Calu3 (cell line): Measurements from ENCODE around the gene CSPG4. TPM values are rescaled to one million over a fixed set of nuclear protein-coding genes. Genes with fewer than 3 reads are reported as not detected.

Experiments
- BruUV-seq: library from RNA; stranded (reverse); fragments of 400-500 nt; replicated peaks from 2 replicates; lab custom pipeline; 2021; lab: Mats Ljungman, UMichigan
- CTCF ChIA-PET: fragments of 300-600 bp; sonication (Branson Sonifier 250); formaldehyde crosslinking; loops from one replicate; lab custom pipeline; 2022; ENCODE audit warnings: antibody characterized with exemption; lab: Charles Lee
- DNase-seq: peaks from one replicate; pipeline ENCODE4 v3.0.0; 2022
- H3K27ac Mint-ChIP-seq: one replicate; pipeline ENCODE4 v1.8.0; 2022; ENCODE audit warnings: mixed read lengths; ENCODE audit not compliant: unreplicated experiment
- H3K27me3 Mint-ChIP-seq: one replicate; pipeline ENCODE4 v1.8.0; 2022; ENCODE audit warnings: mixed read lengths; ENCODE audit not compliant: unreplicated experiment
- H3K36me3 Mint-ChIP-seq: one replicate; pipeline ENCODE4 v1.8.0; 2022; ENCODE audit warnings: mild to moderate bottlenecking, moderate library complexity, mixed read lengths; ENCODE audit not compliant: insufficient read depth, unreplicated experiment
- H3K4me1 Mint-ChIP-seq: one replicate; pipeline ENCODE4 v1.8.0; 2022; ENCODE audit warnings: mild to moderate bottlenecking, low read depth, mixed read lengths; ENCODE audit not compliant: unreplicated experiment
- H3K4me3 Mint-ChIP-seq: one replicate; pipeline ENCODE4 v1.8.0; 2022; ENCODE audit warnings: mild to moderate bottlenecking, low read depth, moderate library complexity, mixed read lengths; ENCODE audit not compliant: unreplicated experiment
- H3K9me3 Mint-ChIP-seq: one replicate; pipeline ENCODE4 v1.8.0; 2022; ENCODE audit warnings: low read depth, mixed read lengths; ENCODE audit not compliant: unreplicated experiment
- intact Hi-C: fragments of 100-400 bp; cut with micrococcal nuclease; formaldehyde crosslinking; loops from one replicate; pipeline ENCODE4 v1.10.0; 2022; ENCODE audit not compliant: unreplicated experiment
- total RNA-seq: library from RNA; stranded (reverse); gene quantifications from 2 replicates; pipeline ENCODE4 v1.2.3, GENCODE V29; 2022
- TF ChIP-seq, protein P1 (sequence below): fragments of 200-600 bp; IDR thresholded peaks from one replicate; pipeline ENCODE4 v1.8.0; 2022; ENCODE audit warnings: antibody characterized with exemption; ENCODE audit not compliant: unreplicated experiment

CSPG4 gene
- total RNA-seq, 1 experiment from 2014 or later, result not detected

DNA sequence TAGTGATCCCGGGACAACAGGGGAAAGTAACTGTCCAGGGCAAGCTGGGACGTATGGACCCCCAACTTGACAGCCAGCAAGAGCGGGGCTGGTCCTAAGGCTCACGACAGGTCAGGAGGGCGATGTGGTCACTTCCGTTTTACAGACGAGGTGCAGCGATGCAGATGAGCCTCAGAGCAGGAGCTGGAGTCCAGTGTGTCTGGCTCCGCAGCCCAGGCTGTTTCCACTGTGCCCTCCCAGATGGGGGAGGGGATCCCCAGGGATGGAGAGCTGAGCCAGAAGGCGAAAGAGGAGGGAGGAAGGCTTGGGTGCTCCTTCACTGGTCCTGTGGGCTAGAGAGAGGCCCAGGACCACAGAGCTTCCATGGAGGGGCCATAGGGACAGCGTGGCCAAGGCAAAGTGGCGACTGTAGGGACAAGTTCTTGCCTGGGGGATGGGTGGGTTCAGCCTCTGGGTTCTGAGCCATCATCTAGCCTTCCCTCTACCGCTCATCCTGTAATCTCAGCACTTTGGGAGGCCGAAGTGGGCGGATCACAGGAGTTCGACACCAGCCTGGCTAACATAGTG, 59.2 kb downstream of the CSPG4 start:
- H3K36me3 Mint-ChIP-seq, result peaks cover 48% of the 10 kb centered on the region
- no peaks in the 10 kb centered on the region for H3K9me3 Mint-ChIP-seq
- no peak for DNase-seq
- intact Hi-C loops, result no loop called here
- H3K27me3 Mint-ChIP-seq, result no peaks in the 10 kb centered on the region
- CTCF ChIA-PET, result no interaction called here
- no peak overlapping the region for H3K27ac Mint-ChIP-seq
- H3K4me3 Mint-ChIP-seq, result no peak overlapping the region
- H3K4me1 Mint-ChIP-seq, result peaks cover 47% of the 10 kb centered on the region
- TF ChIP-seq, protein P1, sequence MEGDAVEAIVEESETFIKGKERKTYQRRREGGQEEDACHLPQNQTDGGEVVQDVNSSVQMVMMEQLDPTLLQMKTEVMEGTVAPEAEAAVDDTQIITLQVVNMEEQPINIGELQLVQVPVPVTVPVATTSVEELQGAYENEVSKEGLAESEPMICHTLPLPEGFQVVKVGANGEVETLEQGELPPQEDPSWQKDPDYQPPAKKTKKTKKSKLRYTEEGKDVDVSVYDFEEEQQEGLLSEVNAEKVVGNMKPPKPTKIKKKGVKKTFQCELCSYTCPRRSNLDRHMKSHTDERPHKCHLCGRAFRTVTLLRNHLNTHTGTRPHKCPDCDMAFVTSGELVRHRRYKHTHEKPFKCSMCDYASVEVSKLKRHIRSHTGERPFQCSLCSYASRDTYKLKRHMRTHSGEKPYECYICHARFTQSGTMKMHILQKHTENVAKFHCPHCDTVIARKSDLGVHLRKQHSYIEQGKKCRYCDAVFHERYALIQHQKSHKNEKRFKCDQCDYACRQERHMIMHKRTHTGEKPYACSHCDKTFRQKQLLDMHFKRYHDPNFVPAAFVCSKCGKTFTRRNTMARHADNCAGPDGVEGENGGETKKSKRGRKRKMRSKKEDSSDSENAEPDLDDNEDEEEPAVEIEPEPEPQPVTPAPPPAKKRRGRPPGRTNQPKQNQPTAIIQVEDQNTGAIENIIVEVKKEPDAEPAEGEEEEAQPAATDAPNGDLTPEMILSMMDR, result no peak
- BruUV-seq, result no TSS peak

DNA sequence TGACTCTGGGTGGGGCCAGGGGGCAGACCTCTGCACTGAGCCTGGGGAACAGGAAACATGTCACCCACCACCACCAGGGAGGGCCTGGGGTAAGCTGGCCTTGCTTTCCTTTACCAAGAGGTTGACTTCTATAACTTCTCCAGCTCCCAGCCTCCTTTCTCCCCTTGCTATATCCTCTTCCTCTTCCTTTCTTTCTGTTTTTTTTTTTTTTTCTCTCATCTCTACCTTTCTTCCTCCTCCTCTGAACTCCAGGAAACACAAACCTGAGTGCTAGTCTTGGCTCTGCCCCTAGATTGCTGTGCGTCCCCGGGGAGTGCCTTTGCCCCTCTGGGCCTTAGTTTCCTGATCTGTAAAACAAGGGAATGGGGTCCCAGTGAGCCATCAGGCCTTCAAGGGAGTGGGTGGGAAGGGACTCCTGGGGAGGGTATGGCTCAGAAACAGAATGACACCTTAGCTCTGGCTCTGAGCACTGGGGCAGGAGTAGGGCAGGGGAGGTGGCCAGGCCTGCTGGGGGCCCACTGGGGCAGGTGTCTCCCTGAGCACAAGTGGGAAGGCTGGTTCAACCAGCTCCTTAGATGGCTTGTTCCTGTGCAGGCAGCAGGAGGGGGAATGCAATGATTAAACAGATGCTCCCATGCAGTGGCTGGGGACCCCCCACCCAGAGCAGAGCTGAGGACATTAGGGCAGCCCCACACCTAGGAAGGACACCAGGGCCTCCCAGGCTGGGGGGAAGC, 60.7 kb downstream of the CSPG4 start:
- Mint-ChIP-seq H3K36me3 (peaks cover 53% of the 10 kb centered on the region), H3K4me1 (peaks cover 47% of the 10 kb centered on the region), H3K27me3 (no peaks in the 10 kb centered on the region), H3K27ac (peak overlapping the region; percentile 9), H3K9me3 (no peaks in the 10 kb centered on the region), H3K4me3 (peak overlapping the region; percentile 82)
- intact Hi-C loops, result no loop called here
- BruUV-seq, result no TSS peak
- TF ChIP-seq, protein P1, result no peak
- CTCF ChIA-PET, result interaction anchor here (0.6 to 2.1 kb wide), 4 partner anchors 9 to 74 kb away, joined by 3 to 5 read pairs (median 4); partner anchors contain the start of gene IMP3
- DNase-seq, result peak; percentile 44

DNA sequence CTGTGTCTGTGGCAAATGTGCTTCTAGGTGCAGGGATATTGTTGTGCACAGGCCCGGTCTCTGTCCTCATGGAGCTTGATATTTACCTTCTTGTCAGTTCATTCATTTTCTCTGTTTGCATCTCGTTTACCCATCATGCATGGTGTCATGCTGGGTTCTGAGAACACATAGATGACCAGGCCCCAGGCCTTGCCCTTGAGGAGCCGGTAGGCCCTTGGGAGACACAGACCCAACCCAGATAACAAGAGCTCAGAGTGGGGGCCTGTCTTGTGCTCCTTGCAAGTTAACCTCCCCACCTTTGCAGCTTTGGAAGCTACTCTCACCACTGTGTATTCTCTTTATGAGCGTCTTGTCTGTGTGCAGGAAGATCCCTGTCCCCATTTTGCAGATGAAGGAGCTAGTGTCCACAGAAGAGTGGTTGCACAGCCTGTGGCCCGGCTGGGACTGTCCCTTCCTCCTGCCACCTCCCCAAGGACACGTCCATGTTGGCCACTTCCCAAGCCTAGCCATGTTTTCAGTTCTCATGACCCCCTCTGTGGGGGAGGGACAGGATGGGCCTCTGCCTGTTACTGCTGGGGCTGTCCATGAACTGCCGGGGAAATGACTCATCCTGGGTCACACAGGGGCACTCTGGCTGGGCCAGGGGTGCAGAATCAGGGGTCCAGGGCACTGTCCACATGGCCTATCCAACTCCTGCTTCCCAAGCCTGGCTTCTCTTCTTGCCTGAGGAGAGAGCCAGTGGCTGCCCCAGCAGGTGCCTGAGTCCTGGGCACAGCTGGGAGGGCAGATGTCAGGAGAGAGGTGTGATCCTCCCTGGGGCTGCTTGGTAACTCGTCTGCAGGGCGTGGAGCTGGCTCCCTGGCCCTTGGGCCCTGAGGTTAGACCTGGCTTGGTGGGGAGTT, 61.5 kb downstream of the CSPG4 start:
- DNase-seq, result no peak
- TF ChIP-seq, protein P1, result no peak
- Mint-ChIP-seq H3K36me3 (peaks cover 60% of the 10 kb centered on the region), H3K4me3 (peak overlapping the region; percentile 82), H3K4me1 (peaks cover 55% of the 10 kb centered on the region), H3K27ac (peak overlapping the region; percentile 9), H3K27me3 (no peaks in the 10 kb centered on the region), H3K9me3 (no peaks in the 10 kb centered on the region)
- CTCF ChIA-PET, result interaction anchor here (0.5 to 2.1 kb wide), 3 partner anchors 11 to 75 kb away, joined by 3 to 5 read pairs (median 3); partner anchors contain the start of gene IMP3
- BruUV-seq, result no TSS peak
- intact Hi-C loops, result no loop called here

DNA sequence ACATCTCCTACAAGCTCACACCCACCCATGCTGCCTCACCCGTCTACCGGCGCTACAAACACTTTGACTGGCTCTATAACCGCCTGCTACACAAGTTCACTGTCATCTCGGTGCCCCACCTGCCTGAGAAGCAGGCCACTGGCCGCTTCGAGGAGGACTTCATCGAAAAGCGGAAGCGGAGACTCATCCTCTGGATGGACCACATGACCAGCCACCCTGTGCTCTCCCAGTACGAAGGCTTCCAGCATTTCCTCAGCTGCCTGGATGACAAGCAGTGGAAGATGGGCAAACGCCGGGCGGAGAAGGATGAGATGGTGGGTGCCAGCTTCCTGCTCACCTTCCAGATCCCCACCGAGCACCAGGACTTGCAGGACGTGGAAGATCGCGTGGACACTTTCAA, 62.8 kb downstream of the CSPG4 start:
- H3K27me3 Mint-ChIP-seq, result no peaks in the 10 kb centered on the region
- H3K4me3 Mint-ChIP-seq, result peak overlapping the region; percentile 82
- TF ChIP-seq, protein P1, result no peak
- BruUV-seq, result no TSS peak
- intact Hi-C loops, result loop anchor here (2.0 to 10.0 kb wide), 3 partner anchors 33 to 285 kb away; partner anchors contain the start of gene MAN2C1
- H3K27ac Mint-ChIP-seq, result no peak overlapping the region
- H3K4me1 Mint-ChIP-seq, result peaks cover 63% of the 10 kb centered on the region
- peaks cover 60% of the 10 kb centered on the region for H3K36me3 Mint-ChIP-seq
- CTCF ChIA-PET, result no interaction called here
- no peaks in the 10 kb centered on the region for H3K9me3 Mint-ChIP-seq
- no peak for DNase-seq
